Endodermal cell (in vitro differentiated cells): ENCODE results near the gene STAT6. TPM values are rescaled to one million over a fixed set of nuclear protein-coding genes. Genes with fewer than 3 reads are reported as not detected.

Source experiments
- DNase-seq: peaks from one replicate; pipeline ENCODE4 v3.0.0-alpha.2; 2017
- H3K27ac ChIP-seq: 2 replicates; pipeline ENCODE4 v1.5.1; 2013; ENCODE audit warnings: mild to moderate bottlenecking, low read depth, low read length, moderate library complexity
- H3K27me3 ChIP-seq: 2 replicates; pipeline ENCODE4 v1.6.1; 2013; ENCODE audit warnings: mild to moderate bottlenecking, low read length, moderate library complexity; ENCODE audit not compliant: insufficient read depth, control insufficient read depth, poor library complexity, severe bottlenecking
- H3K36me3 ChIP-seq: 2 replicates; pipeline ENCODE4 v1.7.0; 2013; ENCODE audit warnings: mild to moderate bottlenecking, low read length, moderate library complexity; ENCODE audit not compliant: control insufficient read depth, insufficient read depth
- H3K4me1 ChIP-seq: one replicate; pipeline ENCODE4 v1.7.0; 2013; ENCODE audit warnings: low read length; ENCODE audit not compliant: control insufficient read depth, insufficient read depth
- H3K4me3 ChIP-seq: 2 replicates; pipeline ENCODE4 v1.5.1; 2013; ENCODE audit warnings: mild to moderate bottlenecking, low read length, moderate library complexity
- H3K9ac ChIP-seq: 2 replicates; pipeline ENCODE4 v1.6.1; 2013; ENCODE audit warnings: mild to moderate bottlenecking, low read length, moderate library complexity; ENCODE audit not compliant: poor library complexity, severe bottlenecking; ENCODE audit errors: extremely low read depth
- H3K9me3 ChIP-seq: 2 replicates; pipeline ENCODE4 v1.6.1; 2013; ENCODE audit warnings: mild to moderate bottlenecking, low read length, moderate library complexity; ENCODE audit not compliant: control insufficient read depth
- H3K27ac Mint-ChIP-seq: 2 replicates; pipeline ENCODE4 v1.8.0; 2020; ENCODE audit warnings: mixed read lengths
- H3K27me3 Mint-ChIP-seq: 2 replicates; pipeline ENCODE4 v1.8.0; 2021; ENCODE audit warnings: mild to moderate bottlenecking, mixed read lengths; ENCODE audit not compliant: insufficient read depth
- H3K36me3 Mint-ChIP-seq: 2 replicates; pipeline ENCODE4 v1.8.0; 2020; ENCODE audit warnings: low read depth, mixed read lengths
- H3K4me1 Mint-ChIP-seq: 2 replicates; pipeline ENCODE4 v1.8.0; 2020; ENCODE audit warnings: mixed read lengths
- H3K4me3 Mint-ChIP-seq: 2 replicates; pipeline ENCODE4 v1.8.0; 2020; ENCODE audit warnings: mild to moderate bottlenecking, moderate library complexity, mixed read lengths
- H3K9me3 Mint-ChIP-seq: 2 replicates; pipeline ENCODE4 v1.8.0; 2020; ENCODE audit warnings: mild to moderate bottlenecking, mixed read lengths
- WGBS, 2 experiments: methylation state at CpG; one replicate each; pipeline versions ENCODE4 v1.1.5 to v1.1.7; 2013; ENCODE audit warnings: missing lambda C conversion rate in 2 of 2, mixed read lengths in 1 of 2; ENCODE audit not compliant: insufficient coverage in 1 of 2, insufficient read length in 1 of 2; 5-methylcytosine and 5-hydroxymethylcytosine counted together
- total RNA-seq, 2 donors: library from RNA; stranded (reverse); fragmentation: NEBNext Ultra II Directional in 1 of 2; extraction: Animal tissue kit (Norgen Biotek cat#: 25700) in 1 of 2; gene quantifications; 2 replicates in 1 of 2; 3 replicates in 1 of 2; pipeline ENCODE4 v1.2.1, GENCODE V29; 2021
- TF ChIP-seq, protein P1 (sequence below): fragments of 200-600 bp; sonication (generic); conservative IDR thresholded peaks from 2 replicates; pipeline ENCODE4 v1.5.0; 2021; ENCODE audit warnings: antibody characterized with exemption, mild to moderate bottlenecking

STAT6 gene
- total RNA-seq, 2 donors from 2014 or later = 60.2 to 102 TPM

- H3K36me3 Mint-ChIP-seq = peaks cover 60% of the 10 kb centered on the region
- no peaks in the 10 kb centered on the region for H3K27me3 Mint-ChIP-seq
These were observed 42.9 kb upstream of the STAT6 start for GRCh38 chr12:57154076-57154475.

GRCh38 chr12:57153415-57153997 is 42.3 kb upstream of the STAT6 start:
- Mint-ChIP-seq H3K4me1 (peaks cover 15% of the 10 kb centered on the region), H3K36me3 (peaks cover 58% of the 10 kb centered on the region), H3K9me3 (no peaks in the 10 kb centered on the region), H3K27me3 (no peaks in the 10 kb centered on the region), H3K27ac (no peak overlapping the region), H3K4me3 (no peak overlapping the region)
- Histone ChIP-seq H3K9ac (no peak overlapping the region), H3K27ac (no peak overlapping the region), H3K4me1 (peaks cover 18% of the 10 kb centered on the region), H3K36me3 (peaks cover 64% of the 10 kb centered on the region), H3K27me3 (no peaks in the 10 kb centered on the region), H3K4me3 (no peak overlapping the region), H3K9me3 (no peaks in the 10 kb centered on the region)
- no peak for DNase-seq
- TF ChIP-seq, protein P1, sequence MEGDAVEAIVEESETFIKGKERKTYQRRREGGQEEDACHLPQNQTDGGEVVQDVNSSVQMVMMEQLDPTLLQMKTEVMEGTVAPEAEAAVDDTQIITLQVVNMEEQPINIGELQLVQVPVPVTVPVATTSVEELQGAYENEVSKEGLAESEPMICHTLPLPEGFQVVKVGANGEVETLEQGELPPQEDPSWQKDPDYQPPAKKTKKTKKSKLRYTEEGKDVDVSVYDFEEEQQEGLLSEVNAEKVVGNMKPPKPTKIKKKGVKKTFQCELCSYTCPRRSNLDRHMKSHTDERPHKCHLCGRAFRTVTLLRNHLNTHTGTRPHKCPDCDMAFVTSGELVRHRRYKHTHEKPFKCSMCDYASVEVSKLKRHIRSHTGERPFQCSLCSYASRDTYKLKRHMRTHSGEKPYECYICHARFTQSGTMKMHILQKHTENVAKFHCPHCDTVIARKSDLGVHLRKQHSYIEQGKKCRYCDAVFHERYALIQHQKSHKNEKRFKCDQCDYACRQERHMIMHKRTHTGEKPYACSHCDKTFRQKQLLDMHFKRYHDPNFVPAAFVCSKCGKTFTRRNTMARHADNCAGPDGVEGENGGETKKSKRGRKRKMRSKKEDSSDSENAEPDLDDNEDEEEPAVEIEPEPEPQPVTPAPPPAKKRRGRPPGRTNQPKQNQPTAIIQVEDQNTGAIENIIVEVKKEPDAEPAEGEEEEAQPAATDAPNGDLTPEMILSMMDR = no peak
- 88 to 100% methylated on average over 1 of the region's 1 CpG for WGBS, 2 experiments

More at GRCh38 chr12:57154076-57154475, 42.9 kb upstream of the STAT6 start:
- peaks cover 13% of the 10 kb centered on the region for H3K4me1 ChIP-seq
- no peak overlapping the region for H3K9ac ChIP-seq
- H3K27ac Mint-ChIP-seq = no peak overlapping the region
- 93 to 94% methylated on average over 5 to 6 of the region's 6 CpGs for WGBS, 2 experiments
- no peaks in the 10 kb centered on the region for H3K9me3 Mint-ChIP-seq
- H3K4me3 ChIP-seq = no peak overlapping the region
- peaks cover 14% of the 10 kb centered on the region for H3K4me1 Mint-ChIP-seq
- TF ChIP-seq, protein P1 = no peak
- no peaks in the 10 kb centered on the region for H3K27me3 ChIP-seq
- H3K27ac ChIP-seq = no peak overlapping the region
- DNase-seq = no peak
- H3K4me3 Mint-ChIP-seq = no peak overlapping the region
- peaks cover 59% of the 10 kb centered on the region for H3K36me3 ChIP-seq
- no peaks in the 10 kb centered on the region for H3K9me3 ChIP-seq

- H3K36me3 ChIP-seq = peaks cover 64% of the 10 kb centered on the region
- H3K27ac Mint-ChIP-seq = no peak overlapping the region
- no peak overlapping the region for H3K27ac ChIP-seq
- no peaks in the 10 kb centered on the region for H3K27me3 ChIP-seq
- no peaks in the 10 kb centered on the region for H3K9me3 Mint-ChIP-seq
- H3K4me1 Mint-ChIP-seq = peaks cover 19% of the 10 kb centered on the region
- no peak overlapping the region for H3K4me3 Mint-ChIP-seq
- no peaks in the 10 kb centered on the region for H3K9me3 ChIP-seq
- peaks cover 56% of the 10 kb centered on the region for H3K36me3 Mint-ChIP-seq
- peaks cover 18% of the 10 kb centered on the region for H3K4me1 ChIP-seq
- TF ChIP-seq, protein P1 = no peak
- WGBS, 2 experiments = 90 to 92% methylated on average over 2 of the region's 4 CpGs
- no peak overlapping the region for H3K9ac ChIP-seq
- no peak overlapping the region for H3K4me3 ChIP-seq
- no peak for DNase-seq
- H3K27me3 Mint-ChIP-seq = no peaks in the 10 kb centered on the region
These were observed 41.5 kb upstream of the STAT6 start for GRCh38 chr12:57152639-57153038.
